Neuronal stem cell (in vitro differentiated cells): Measurements from ENCODE around the gene HEATR5B.

Source experiments
- DNase-seq: peaks from one replicate; pipeline ENCODE4 v3.0.0-alpha.2; 2013; ENCODE audit warnings: low spot score
- H2AFZ ChIP-seq: one replicate; pipeline ENCODE4 v1.6.1; 2013; ENCODE audit warnings: mild to moderate bottlenecking, low read length, inconsistent platforms
- H2AK5ac ChIP-seq: 2 replicates; pipeline ENCODE4 v1.6.1; 2013; ENCODE audit warnings: low read depth, mild to moderate bottlenecking, inconsistent platforms, low read length, moderate library complexity, mixed read lengths
- H2BK120ac ChIP-seq: 2 replicates; pipeline ENCODE4 v1.6.1; 2013; ENCODE audit warnings: low read depth, mild to moderate bottlenecking, inconsistent platforms, low read length, moderate library complexity, mixed read lengths
- H2BK12ac ChIP-seq: one replicate; pipeline ENCODE4 v1.6.1; 2013; ENCODE audit warnings: low read length, inconsistent platforms
- H2BK15ac ChIP-seq: 2 replicates; pipeline ENCODE4 v1.6.1; 2013; ENCODE audit warnings: mild to moderate bottlenecking, low read length, inconsistent platforms, mixed read lengths
- H2BK5ac ChIP-seq: one replicate; pipeline ENCODE4 v1.6.1; 2013; ENCODE audit warnings: inconsistent platforms, mild to moderate bottlenecking, low read length, moderate library complexity
- H3K14ac ChIP-seq: one replicate; pipeline ENCODE4 v1.6.1; 2013; ENCODE audit warnings: low read length, inconsistent platforms
- H3K18ac ChIP-seq: 2 replicates; pipeline ENCODE4 v1.6.1; 2013; ENCODE audit warnings: low read length, inconsistent platforms
- H3K23ac ChIP-seq: 2 replicates; pipeline ENCODE4 v1.6.1; 2013; ENCODE audit warnings: low read depth, mild to moderate bottlenecking, mixed read lengths, low read length, inconsistent platforms; ENCODE audit not compliant: poor library complexity
- H3K27ac ChIP-seq: replicated peaks from 3 replicates; pipeline ENCODE4 v1.5.1; 2013; ENCODE audit warnings: low read length, inconsistent platforms
- H3K27me3 ChIP-seq, 3 experiments: 2 replicates each; pipeline ENCODE4 v1.6.1; 2013; ENCODE audit warnings: low read length in 3 of 3, mild to moderate bottlenecking in 2 of 3, inconsistent platforms in 1 of 3, low read depth in 1 of 3, mixed read lengths in 1 of 3, moderate library complexity in 1 of 3; ENCODE audit not compliant: control insufficient read depth in 3 of 3, insufficient read depth in 3 of 3
- H3K36me3 ChIP-seq, 2 donors: replicated peaks in 1 of 2; 2 replicates each; pipeline ENCODE4 v1.6.1; 2013; ENCODE audit warnings: low read length in 2 of 2; ENCODE audit not compliant: control insufficient read depth in 2 of 2, insufficient read depth in 2 of 2
- H3K4ac ChIP-seq: 2 replicates; pipeline ENCODE4 v1.6.1; 2013; ENCODE audit warnings: inconsistent platforms, mild to moderate bottlenecking, low read length, moderate library complexity
- H3K4me1 ChIP-seq, 2 donors: 1 replicate in 1 of 2; 2 replicates in 1 of 2; pipeline ENCODE4 v1.6.1; 2013; ENCODE audit warnings: low read length in 2 of 2, low read depth in 1 of 2; ENCODE audit not compliant: control insufficient read depth in 2 of 2, insufficient read depth in 1 of 2
- H3K4me2 ChIP-seq: one replicate; pipeline ENCODE4 v1.6.1; 2013; ENCODE audit warnings: mild to moderate bottlenecking, low read length, inconsistent platforms; ENCODE audit not compliant: insufficient read depth, poor library complexity, severe bottlenecking
- H3K4me3 ChIP-seq, 2 donors: 2 replicates each; pipeline ENCODE4 v1.5.1; 2013; ENCODE audit warnings: low read length in 2 of 2, mild to moderate bottlenecking in 2 of 2, inconsistent platforms in 1 of 2, moderate library complexity in 1 of 2
- H3K79me1 ChIP-seq: one replicate; pipeline ENCODE4 v1.6.1; 2013; ENCODE audit warnings: low read depth, mild to moderate bottlenecking, inconsistent platforms, low read length, moderate library complexity
- H3K9ac ChIP-seq: one replicate; pipeline ENCODE4 v1.6.1; 2013; ENCODE audit warnings: mild to moderate bottlenecking, low read depth, low read length, inconsistent platforms; ENCODE audit not compliant: poor library complexity
- H3K9me3 ChIP-seq, 2 donors: replicated peaks in 1 of 2; 2 replicates each; pipeline versions ENCODE3 to v1.6.1; 2013; ENCODE audit warnings: low read length in 2 of 2, mild to moderate bottlenecking in 2 of 2, inconsistent platforms in 1 of 2, low read depth in 1 of 2, mixed read lengths in 1 of 2, moderate library complexity in 1 of 2; ENCODE audit not compliant: control insufficient read depth in 2 of 2, insufficient read depth in 1 of 2
- H4K8ac ChIP-seq: one replicate; pipeline ENCODE4 v1.6.1; 2013; ENCODE audit warnings: low read depth, mild to moderate bottlenecking, inconsistent platforms, low read length, moderate library complexity
- H4K91ac ChIP-seq: one replicate; pipeline ENCODE4 v1.6.1; 2013; ENCODE audit warnings: low read length, low read depth, mild to moderate bottlenecking, inconsistent platforms; ENCODE audit not compliant: poor library complexity
- WGBS, 2 donors: extraction: QIAGEN DNeasy Blood & Tissue Kit; methylation state at CpG; one replicate each; pipeline ENCODE4 v1.1.7; 2013; ENCODE audit warnings: missing lambda C conversion rate in 2 of 2, mixed read lengths in 1 of 2; ENCODE audit not compliant: insufficient read length in 2 of 2, insufficient replicate concordance in 1 of 2; ENCODE audit errors: extremely low coverage in 2 of 2; 5-methylcytosine and 5-hydroxymethylcytosine counted together

HEATR5B gene

GRCh38 chr2:37070931-37071330 is 13.2 kb downstream of the HEATR5B start:
- Histone ChIP-seq H3K27me3 (no peaks in the 10 kb centered on the region), H3K14ac (no peak overlapping the region), H3K79me1 (no peaks in the 10 kb centered on the region), H3K36me3 (peaks cover 4 to 59% of the 10 kb centered on the region in 2 donors), H3K4me1 (no peaks in the 10 kb centered on the region), H3K23ac (no peak overlapping the region), H4K91ac (no peak overlapping the region), H4K8ac (no peak overlapping the region), H2BK12ac (no peak overlapping the region), H3K18ac (no peak overlapping the region), H3K4me3 (no peak overlapping the region), H3K9me3 (peaks cover 0 to 4% of the 10 kb centered on the region in 2 donors), H3K9ac (no peak overlapping the region), H3K27ac (no peak overlapping the region), H2AFZ (no peak overlapping the region), H2BK5ac (no peak overlapping the region), H2BK15ac (no peak overlapping the region), H3K4ac (no peak overlapping the region), H3K4me2 (no peak overlapping the region), H2AK5ac (no peak overlapping the region), H2BK120ac (no peak overlapping the region)
- no peak for DNase-seq
- no CpG with 5 or more reads among the region's 2 CpGs for WGBS, 2 donors

DNA sequence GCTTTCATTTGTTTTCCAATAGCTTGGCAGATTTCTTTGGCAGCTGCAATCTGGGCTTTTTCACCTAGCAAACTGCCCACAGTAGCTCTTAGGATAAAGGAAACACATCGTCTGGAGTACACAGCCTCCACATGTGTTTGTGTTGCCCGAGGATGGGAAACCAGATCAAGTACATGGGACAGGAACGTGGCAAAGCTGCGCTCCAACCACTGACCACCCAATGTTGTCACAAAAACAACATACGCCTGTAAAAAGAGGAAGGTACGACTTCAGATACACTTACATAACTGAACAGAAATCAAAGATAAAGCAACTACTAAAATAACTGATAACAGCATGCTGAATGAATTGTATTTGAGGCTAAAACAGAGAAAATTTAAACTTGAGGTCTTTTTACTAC is 15.5 kb downstream of the HEATR5B start:
- no peak overlapping the region for H3K4me2 ChIP-seq
- H3K4me1 ChIP-seq: no peaks in the 10 kb centered on the region
- no peaks in the 10 kb centered on the region for H3K9me3 ChIP-seq
- H3K4ac ChIP-seq: no peak overlapping the region
- peaks cover 8 to 66% of the 10 kb centered on the region in 2 donors for H3K36me3 ChIP-seq
- no peak overlapping the region for H2BK12ac ChIP-seq
- no peak for DNase-seq
- no peak overlapping the region for H2AK5ac ChIP-seq
- H2BK15ac ChIP-seq: no peak overlapping the region
- H4K8ac ChIP-seq: no peak overlapping the region
- H3K14ac ChIP-seq: no peak overlapping the region
- no peak overlapping the region for H3K4me3 ChIP-seq
- H3K18ac ChIP-seq: no peak overlapping the region
- H3K23ac ChIP-seq: no peak overlapping the region
- no peak overlapping the region for H4K91ac ChIP-seq
- H3K9ac ChIP-seq: no peak overlapping the region
- no peak overlapping the region for H2BK5ac ChIP-seq
- no peaks in the 10 kb centered on the region for H3K79me1 ChIP-seq
- no peak overlapping the region for H3K27ac ChIP-seq
- no peak overlapping the region for H2AFZ ChIP-seq
- no peak overlapping the region for H2BK120ac ChIP-seq
- WGBS, 2 donors: no CpG with 5 or more reads among the region's 6 CpGs
- no peaks in the 10 kb centered on the region for H3K27me3 ChIP-seq

- no peak overlapping the region for H3K9ac ChIP-seq
- no peak overlapping the region for H2AFZ ChIP-seq
- WGBS, 2 donors: no CpG with 5 or more reads among the region's 5 CpGs
- H2BK5ac ChIP-seq: no peak overlapping the region
- H3K4me1 ChIP-seq: no peaks in the 10 kb centered on the region
- no peak overlapping the region for H3K27ac ChIP-seq
- no peak overlapping the region for H2BK120ac ChIP-seq
- no peaks in the 10 kb centered on the region for H3K27me3 ChIP-seq
- no peak overlapping the region for H3K4me2 ChIP-seq
- no peak overlapping the region for H4K91ac ChIP-seq
- no peak for DNase-seq
- no peak overlapping the region for H3K4me3 ChIP-seq
- H3K23ac ChIP-seq: no peak overlapping the region
- no peaks in the 10 kb centered on the region for H3K9me3 ChIP-seq
- no peak overlapping the region for H3K18ac ChIP-seq
- H2BK15ac ChIP-seq: no peak overlapping the region
- H2BK12ac ChIP-seq: no peak overlapping the region
- H3K36me3 ChIP-seq: peaks cover 6 to 80% of the 10 kb centered on the region in 2 donors
- no peaks in the 10 kb centered on the region for H3K79me1 ChIP-seq
- H3K4ac ChIP-seq: no peak overlapping the region
- no peak overlapping the region for H4K8ac ChIP-seq
- H2AK5ac ChIP-seq: no peak overlapping the region
- no peak overlapping the region for H3K14ac ChIP-seq
These were observed 22.4 kb downstream of the HEATR5B start for GRCh38 chr2:37061776-37062175.

- Histone ChIP-seq H3K79me1 (no peaks in the 10 kb centered on the region), H3K4ac (no peak overlapping the region), H3K4me1 (no peaks in the 10 kb centered on the region), H3K27me3 (no peaks in the 10 kb centered on the region), H3K36me3 (peaks cover 6 to 81% of the 10 kb centered on the region in 2 donors), H3K23ac (no peak overlapping the region), H2BK120ac (no peak overlapping the region), H4K8ac (no peak overlapping the region), H2AK5ac (no peak overlapping the region), H3K18ac (no peak overlapping the region), H3K9ac (no peak overlapping the region), H3K4me2 (no peak overlapping the region), H3K4me3 (no peak overlapping the region), H2BK15ac (no peak overlapping the region), H3K9me3 (no peaks in the 10 kb centered on the region), H4K91ac (no peak overlapping the region), H2BK5ac (no peak overlapping the region), H2AFZ (no peak overlapping the region), H2BK12ac (no peak overlapping the region), H3K27ac (no peak overlapping the region), H3K14ac (no peak overlapping the region)
- DNase-seq: no peak
These were observed 23.0 kb downstream of the HEATR5B start for GRCh38 chr2:37061013-37061711.
